HG03139 (cell line): ENCODE data around the gene GNB1L.

Experiments
- ATAC-seq: cut with Tn5 transposase; IDR thresholded peaks from one replicate; pipeline ENCODE4 v1.9.1; 2021; ENCODE audit not compliant: unreplicated experiment

The GNB1L gene

DNA sequence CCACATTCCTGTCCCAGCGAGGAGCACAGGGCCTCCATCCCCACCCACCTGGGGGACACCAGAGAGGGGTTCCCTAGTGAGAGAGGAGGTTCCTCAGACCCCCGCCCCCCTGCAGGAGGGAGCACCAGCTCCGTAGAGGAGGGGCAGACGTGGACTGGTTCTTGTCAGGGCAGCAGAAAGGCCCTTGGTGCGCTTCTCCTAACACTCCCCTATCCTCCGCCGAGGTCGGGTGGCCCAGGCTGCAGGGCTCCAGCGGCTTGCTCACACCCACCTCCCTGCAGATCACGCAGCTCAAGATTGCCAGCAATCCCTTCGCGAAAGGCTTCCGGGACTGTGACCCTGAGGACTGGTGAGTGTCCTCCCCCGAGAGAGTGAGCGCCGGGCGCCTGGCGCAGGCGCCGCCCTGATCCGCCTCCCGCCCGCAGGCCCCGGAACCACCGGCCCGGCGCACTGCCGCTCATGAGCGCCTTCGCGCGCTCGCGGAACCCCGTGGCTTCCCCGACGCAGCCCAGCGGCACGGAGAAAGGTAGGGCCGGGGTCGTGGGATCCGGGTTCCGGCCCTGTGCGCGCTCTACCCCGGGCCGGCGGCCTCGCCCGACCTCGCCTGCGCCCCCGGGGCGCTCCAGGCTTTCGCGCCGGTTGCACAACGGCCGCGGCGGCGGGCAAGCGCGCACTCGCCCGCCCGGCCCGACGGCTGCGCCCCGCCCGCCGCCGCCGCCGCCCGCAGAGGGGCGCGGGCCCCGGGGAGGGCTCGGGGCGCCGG, 89.0 kb downstream of the GNB1L start:
- no peak for ATAC-seq

DNA sequence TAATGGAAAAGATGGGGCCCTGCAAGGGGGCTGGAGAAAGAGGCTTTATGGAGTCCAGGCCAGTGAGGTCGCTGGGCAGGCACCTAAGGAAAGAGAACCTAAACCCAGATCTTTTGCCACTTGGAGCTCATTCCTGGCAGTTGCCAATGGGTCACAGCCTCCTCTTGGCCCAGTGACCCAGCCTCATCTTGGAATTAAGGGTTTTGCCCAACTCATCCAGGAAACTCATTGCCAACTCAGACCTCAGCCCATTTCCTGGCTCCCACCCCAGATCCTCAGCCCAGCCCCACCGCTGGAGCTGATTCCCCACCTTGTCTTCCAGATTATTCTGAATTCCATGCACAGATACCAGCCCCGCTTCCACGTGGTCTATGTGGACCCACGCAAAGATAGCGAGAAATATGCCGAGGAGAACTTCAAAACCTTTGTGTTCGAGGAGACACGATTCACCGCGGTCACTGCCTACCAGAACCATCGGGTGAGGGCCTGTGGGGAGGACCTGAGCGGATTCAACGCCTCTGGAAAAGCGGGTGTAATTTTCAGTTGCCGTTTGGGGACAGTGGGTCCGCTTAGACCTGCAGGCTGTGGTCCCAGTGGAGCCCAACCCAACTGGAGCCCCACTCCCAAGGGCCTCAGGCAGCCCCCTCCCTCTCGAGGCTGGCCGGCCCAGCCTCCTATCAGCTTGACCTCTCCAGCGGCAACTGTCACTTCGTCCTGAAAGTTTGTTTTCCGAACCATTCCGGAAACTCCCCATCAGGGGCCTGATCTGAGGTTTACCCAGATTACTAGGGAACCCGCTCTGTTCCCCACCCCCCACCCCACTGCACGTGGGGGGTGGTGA, 89.8 kb downstream of the GNB1L start:
- ATAC-seq, result no peak

DNA sequence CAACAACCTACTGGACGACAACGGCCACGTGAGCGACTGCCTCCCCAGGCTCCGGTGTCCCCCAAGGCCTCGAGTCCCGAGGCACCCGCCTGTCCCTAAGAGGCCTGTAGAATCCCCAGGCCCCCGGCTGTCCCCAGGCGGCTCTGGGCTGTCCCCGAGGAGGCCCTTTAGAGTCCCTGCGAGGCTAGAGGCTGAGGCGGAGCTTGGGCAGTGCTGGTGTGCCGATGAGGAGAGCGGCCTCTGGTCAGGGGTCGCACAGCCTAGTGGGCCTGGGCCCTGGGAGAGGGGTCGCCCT, 90.4 kb downstream of the GNB1L start:
- ATAC-seq, result no peak

DNA sequence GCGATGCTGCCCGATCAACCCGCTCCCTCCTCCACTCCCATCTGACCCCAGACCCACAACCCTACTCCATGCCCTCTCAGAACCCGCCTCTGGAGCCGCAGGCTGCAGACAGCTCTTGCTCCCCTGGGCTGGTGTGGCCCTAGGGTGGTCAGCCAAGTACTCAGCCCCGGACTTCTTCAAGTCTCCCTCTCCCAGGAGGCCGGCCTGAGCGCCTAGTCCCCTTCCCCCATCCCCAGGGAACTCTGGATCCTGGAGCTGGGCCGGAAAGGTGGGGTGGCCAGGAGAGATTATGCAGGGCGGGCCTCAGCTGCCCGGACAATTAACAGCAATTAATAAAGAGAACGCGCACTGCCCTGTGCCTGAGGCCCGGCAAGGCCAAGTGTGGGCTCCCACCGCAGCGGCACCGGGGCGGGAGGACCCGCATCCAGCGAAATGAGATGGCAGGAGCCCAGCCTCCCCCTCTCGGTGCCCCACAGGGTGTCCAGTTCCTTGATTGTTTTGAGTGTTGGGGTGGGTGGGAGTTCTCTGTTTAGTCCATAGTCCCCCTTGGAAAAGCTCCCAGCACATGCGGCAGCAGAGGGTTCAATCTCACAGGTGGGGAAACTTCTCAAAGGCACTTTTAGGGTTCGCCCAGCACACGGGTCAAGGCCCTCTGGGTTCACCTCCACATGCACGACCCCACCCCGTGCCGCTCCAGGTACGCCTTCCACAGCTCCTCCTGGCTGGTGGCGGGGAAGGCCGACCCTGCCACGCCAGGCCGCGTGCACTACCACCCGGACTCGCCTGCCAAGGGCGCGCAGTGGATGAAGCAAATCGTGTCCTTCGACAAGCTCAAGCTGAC, 91.0 kb downstream of the GNB1L start:
- no peak for ATAC-seq

DNA sequence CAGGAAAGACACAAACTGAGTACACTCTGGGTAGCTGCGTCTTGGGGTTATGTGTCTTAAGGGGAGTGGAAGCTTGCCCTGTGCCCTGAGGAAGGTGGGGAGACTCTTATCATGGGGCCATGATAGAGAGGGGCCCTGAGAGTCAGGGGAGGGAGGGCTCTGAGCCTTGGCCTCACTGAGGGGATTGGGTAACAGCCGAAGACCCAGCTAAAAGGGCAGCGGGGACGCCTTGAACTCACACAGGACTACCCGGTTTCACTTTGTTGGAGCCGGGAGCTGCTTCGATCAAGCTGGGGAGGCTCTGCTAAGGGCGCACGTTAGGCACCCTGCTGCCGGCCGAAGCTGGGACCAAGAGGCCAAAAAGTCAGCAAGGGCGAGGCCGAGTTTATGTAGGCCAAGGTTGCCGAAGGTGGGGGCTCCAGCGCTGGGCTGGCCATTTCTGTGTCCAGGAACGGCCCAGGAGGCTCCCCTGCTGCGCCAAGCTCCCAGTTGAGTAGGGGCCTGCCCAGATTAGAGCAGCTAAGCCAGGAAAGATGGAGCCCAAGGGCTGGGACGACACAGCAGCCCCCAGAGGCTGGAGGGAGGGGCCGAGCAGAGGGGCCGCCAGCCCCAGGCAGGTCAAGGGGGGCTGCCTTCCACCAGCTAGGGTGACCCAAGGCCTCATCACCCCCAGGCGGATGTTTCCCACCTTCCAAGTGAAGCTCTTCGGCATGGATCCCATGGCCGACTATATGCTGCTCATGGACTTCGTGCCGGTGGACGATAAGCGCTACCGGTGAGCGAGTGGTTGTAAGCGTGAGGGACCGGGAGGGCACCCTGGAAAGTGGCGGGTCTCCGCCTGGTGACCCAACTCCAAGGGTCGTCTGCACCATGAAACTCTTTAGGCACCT, 91.9 kb downstream of the GNB1L start:
- ATAC-seq, result no peak

DNA sequence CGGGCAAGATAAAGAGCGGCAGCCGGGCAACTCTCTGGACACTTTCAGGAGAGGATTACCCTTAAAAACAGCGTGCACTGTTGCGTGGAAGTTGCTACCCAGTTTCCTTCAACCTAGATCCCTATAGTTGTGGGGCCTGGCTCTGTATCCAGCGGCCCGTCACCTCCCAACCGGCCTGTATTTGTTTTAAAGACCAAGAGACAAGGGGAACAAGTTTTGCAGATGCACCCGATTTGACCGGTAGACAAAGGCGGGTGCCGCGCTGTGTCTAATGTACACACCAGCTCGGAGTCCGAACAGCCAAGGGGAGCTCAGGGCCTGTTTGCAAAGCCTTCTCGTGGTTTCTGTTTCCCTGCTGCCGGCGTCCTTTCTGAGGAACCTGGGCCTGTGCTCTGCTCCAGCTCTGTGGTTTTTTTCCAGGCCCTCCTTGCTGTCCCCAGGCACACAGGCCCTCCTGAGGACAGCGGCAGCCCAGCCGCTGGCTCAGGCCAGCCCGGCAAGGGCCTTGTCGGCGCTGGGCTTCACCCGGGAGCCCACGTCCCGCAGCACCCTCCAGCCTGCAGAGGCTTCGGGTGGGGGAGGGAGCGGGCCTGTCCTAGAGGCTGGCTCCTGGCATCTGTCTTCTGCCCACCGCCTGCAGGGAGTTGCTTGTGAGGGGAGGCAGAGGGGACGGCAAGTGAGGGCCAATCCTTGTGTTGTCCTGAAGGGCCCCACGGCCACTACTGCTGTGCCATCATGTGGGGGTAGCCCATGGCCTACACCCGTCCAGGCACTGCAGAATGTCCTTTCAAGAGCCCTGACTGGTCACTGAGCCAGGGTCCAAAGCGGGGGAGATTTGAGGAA, 92.7 kb downstream of the GNB1L start:
- ATAC-seq, result no peak

DNA sequence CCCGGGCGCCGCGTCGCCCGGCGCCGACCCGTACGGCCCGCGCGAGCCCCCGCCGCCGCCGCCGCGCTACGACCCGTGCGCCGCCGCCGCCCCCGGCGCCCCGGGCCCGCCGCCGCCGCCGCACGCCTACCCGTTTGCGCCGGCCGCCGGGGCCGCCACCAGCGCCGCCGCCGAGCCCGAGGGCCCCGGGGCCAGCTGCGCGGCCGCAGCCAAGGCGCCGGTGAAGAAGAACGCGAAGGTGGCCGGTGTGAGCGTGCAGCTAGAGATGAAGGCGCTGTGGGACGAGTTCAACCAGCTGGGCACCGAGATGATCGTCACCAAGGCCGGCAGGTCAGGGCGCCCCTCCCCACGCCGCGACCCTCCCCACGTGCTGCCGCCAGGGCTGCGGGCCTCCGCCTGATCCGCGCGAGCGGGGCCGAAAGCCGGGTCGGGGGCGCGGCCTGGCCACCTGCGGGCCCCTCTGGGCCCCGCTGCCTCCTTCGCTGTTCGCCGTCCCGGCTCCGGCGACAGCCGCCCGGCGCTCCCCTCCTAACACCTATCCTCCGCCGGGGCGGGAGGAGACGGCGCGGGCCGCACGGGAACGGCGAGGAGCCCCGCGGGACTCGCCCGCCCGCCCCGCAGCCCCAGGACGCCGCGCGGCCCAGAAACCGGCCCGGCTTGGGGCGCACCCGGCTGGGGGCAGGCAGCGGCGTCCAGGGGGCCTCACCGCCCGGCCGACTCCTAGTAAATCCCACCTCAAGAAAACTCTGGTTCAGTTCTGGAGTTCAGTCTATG, 93.5 kb downstream of the GNB1L start:
- ATAC-seq, result no peak

DNA sequence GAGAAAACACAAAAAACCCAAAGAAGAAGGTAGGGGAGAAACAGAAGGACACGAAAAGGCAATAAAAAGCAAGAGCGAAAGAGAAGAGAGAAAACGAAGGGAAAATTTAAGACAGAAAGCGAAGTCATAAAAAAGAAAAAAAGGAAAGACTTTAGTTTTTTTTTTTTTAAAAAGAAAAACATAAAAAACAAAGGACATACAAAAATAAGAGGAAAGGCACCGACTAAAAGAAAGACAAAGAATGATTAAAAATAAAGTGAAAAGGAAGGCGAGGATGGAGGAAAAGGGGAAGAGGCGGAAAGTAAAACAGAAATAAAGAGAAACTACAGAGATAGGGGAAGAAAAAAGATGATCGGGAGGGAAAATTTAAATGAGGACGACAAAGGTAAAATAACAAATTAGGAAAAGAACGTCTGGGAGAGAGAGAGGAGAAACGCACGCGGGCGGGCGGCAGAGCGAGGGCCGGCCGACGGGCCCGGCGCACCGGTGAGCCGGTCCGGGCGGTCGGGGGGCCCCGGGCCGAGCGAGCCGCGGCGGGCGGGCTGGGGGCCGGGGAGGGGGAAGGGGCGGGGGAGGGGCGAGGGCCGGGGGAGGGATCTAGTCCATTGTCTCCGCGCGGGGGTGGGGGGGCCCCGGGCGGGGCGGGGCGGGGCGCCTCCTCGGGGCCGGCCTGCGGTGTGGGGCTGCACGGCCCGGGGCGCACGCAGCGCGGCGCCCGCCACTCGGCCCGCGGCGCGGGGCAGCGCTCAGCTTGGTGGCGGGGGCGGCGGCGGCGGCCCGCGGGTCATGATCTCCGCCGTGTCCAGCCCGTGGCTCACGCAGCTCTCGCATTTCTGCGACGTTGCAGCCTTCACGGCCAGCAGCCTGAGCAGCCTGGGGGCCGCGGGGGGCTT, 94.4 kb downstream of the GNB1L start, which contains the start of gene TBX1:
Gene TBX1 (plus strand): TSS at position 721 of the 893 bp plus-strand sequence. CDS start 66 bp downstream, at position 787.
- ATAC-seq, result no peak

DNA sequence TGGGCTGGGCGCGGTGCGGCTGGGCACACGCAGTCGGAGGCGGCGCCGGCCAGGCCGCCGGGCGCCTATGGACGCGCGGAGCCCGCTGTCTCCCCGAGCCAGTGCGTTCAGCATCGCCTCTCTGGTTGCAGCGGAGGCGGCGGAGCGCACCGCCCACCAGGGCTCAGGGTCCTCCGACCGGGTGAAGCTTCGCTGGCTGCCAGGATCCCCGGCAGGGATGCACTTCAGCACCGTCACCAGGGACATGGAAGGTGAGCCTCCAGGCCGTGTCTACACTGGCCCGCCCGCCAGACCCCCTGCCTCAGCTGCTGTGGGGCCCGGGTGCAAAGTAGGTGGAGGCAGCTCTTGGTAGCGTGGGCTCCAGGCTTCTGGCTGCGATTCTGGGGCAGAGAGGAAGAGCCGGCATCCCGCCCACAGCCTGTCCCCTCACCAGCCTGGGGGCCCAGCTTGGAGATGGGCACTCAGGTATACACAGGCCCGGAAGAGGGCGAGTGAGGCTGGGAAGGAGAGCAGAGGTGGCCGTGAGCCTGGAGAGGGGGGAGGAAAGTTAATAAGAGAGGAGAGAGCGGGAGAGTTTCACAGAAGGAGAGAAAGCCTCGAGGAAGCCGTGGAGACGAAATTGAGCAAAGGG, 95.1 kb downstream of the GNB1L start:
- no peak for ATAC-seq

DNA sequence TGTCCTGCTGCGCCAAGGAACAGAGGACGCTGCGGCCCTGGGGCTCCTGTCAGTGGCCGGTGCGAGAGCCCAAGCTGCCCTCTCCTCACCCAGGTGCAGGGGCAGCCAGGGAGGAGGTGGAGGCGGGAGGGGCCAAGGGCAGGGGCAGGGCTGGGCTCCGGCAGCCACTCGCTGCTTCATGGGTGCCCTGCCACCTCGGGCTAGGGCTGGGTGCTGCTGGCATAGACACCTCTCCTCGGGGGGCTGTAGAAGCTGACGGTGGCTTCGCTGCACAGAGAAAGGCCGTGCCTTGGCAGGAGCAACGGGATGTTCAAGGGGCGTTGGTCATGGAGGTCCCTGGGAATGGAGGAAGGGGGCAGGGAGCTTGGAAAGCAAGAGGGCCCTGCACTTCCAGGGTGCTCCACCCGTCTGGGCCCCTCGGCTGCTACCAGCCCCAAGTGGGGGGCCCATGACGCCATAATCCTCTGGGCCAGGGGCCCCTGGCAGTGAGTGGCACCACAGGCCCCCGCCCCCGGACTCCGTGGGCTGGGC, 95.7 kb downstream of the GNB1L start:
- ATAC-seq, result no peak

DNA sequence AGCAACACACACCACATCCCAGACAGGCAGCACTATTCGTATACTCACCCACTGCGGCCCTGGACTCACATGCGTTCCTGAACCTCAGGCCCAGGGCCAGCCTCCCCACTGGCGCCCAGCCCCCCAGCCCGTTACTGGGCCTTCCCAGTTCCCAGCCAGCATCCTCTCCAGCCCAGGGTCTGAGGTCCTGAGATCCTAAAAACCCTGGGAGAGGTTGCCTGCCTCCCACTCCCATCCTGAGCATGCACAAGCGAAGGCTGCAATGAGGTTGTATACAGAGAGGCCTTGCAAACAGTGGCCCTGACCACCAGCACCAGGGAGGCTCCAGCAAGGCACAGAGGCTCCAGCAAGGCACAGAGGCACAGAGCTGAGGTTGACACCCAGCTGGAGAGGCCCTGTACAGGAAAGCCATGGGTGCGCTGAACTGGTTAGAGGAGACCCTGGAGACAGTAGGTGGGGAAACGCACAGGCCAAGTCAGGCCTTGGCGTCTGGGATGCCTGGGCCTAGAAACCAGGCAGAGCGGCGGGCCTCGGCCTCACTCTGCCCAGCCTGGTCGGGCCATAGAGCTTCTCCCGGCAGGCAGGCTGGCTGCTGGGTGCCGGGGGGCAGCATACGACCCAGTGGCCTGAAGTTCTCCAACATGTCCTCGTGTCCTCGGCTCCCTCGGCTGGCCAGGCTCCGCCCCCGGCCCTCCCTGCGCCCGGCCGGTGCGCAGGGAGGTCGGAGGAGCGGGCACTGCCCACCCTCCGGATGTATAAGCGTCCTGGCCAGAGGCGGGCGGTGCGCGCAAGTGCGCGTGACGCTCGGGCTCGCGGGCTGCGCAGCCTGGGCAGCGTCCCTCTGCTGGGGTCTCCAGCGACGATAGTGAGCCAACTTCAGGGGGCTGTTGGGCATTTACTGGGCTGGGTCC, 96.4 kb downstream of the GNB1L start:
- no peak for ATAC-seq

DNA sequence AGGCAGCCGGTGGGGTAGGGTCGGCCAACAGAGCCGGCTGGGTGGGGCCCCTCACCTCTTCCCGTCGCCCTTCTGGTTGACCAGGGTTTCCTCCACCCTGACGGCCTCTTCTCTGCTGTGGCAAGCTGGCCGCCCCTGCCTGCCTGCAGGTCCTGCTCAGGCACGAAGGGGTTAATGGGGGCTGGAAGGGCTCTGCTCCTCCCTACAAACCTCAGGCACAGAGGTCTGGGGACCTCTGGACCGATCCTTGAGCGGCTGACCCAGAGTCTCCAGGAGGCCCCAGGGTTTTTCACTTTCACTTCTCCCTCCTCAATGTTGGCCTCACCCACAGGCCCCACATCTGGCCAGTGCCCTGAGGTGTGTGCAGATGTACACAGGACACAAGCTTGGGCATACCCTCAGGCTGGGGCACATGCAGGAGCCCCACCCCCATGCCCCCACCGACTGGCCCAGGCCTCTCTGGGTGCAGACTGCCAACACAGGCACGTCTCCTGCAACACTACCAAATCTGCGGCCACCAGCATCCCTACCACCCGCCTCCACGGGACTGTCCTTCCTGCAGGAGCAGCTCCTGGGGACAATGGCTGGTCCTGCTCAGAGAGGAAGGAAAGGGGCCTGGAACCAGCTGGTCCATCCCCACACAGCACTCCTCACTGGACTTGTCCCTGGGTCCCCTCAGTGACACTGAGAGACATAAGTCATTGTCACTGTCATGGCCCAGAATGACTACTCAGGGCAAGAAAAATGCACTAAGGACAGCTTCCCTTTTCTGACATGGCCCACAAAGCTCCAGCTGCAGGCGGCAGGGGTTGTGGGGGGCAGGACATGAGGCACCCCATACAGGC, 97.3 kb downstream of the GNB1L start:
- no peak for ATAC-seq

DNA sequence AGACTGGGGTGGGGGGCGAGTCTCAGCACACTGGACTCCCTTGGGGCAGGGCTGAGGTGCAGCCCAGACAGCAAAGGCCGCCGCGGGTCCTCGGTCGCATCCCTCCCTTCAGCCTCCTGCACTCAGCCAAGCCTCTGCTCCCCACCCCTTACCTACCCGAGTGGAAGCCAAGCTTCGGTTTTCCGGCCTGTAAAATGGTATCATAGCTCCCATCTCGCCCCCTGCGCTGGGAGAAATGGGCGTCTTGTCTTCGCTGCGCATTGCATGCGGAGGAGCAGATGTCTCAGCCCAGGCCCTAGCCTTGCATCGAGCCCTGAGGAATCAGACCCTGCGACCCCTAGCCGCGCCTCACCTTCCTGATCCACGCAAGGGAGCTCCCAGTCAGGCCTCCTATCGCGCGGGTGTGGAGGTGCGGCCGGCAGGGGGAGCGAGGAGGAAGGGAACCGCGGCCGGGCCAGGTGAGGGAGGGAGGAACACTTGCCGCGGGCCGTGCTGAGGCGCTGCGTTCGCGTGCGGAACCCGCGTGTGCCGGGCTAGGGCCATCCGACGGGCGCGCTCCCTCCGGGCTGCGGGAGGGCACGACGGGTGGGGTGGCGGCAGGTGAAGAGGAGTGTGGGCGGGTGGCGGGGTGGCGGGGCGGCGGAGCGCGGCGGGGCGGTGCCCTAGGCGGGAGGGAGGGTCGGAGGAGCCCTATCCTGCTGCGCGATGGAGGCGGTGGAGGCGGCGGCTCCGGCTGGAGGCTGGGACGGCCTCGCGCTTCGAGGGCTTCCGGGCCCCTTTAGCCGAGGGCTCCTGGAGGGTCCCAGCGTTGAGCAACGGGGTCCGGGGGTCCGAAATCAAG, 98.2 kb downstream of the GNB1L start:
- no peak for ATAC-seq

DNA sequence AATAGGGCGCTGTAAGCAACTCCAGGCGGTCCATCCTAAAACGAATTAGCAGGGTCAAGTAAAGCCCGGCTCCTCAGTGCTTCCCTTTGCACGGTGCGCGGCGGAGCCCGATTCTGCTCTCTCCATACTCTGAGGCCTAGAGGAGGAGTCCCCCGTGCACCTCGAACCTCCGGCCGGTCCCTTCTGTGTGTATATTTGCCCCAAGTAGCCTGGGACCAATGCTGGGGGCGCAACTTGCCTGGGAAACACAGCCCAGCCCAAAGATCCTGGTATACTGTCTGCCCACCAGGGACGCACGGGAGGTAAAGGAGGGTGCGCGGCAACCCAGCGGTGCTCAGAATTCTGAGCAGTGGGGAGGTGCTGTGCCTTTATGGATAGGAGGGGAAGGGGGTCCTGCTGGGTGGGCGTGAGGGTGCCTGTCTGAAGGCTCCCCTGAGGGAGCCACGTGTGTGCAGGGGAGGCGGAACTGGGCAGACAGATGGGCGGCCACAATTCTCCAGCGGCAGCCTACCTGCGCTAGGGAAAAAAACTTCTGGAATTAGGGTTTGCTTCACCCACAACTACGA, 98.9 kb downstream of the GNB1L start:
- ATAC-seq, result no peak
